H9 (cell line): ENCODE results near the gene RPL21. TPM values are rescaled to one million over a fixed set of nuclear protein-coding genes. Genes with fewer than 3 reads are reported as not detected.

Experiments
- DNase-seq: peaks from one replicate; pipeline ENCODE4 v3.0.0-alpha.2; 2017
- H2AFZ ChIP-seq: one replicate; pipeline ENCODE4 v1.6.1; 2013; ENCODE audit warnings: mild to moderate bottlenecking, low read length, control low read depth, moderate library complexity
- H2AK5ac ChIP-seq: 2 replicates; pipeline ENCODE4 v1.6.1; 2013; ENCODE audit warnings: low read length, control low read depth, mixed read lengths; ENCODE audit not compliant: insufficient read length
- H2BK120ac ChIP-seq: one replicate; pipeline ENCODE4 v1.6.1; 2013; ENCODE audit warnings: low read depth, mild to moderate bottlenecking, low read length, control low read depth, inconsistent platforms; ENCODE audit not compliant: poor library complexity, severe bottlenecking
- H2BK12ac ChIP-seq: 2 replicates; pipeline ENCODE4 v1.6.1; 2013; ENCODE audit warnings: low read length, control low read depth, mixed read lengths, low read depth; ENCODE audit not compliant: insufficient read length
- H2BK15ac ChIP-seq: 2 replicates; pipeline ENCODE4 v1.6.1; 2013; ENCODE audit warnings: low read depth, low read length, control low read depth
- H2BK20ac ChIP-seq: one replicate; pipeline ENCODE4 v1.6.1; 2013; ENCODE audit warnings: low read depth, mild to moderate bottlenecking, low read length, control low read depth, inconsistent platforms; ENCODE audit not compliant: poor library complexity, severe bottlenecking
- H2BK5ac ChIP-seq: 2 replicates; pipeline ENCODE4 v1.6.1; 2013; ENCODE audit warnings: low read length, control low read depth, mixed read lengths; ENCODE audit not compliant: insufficient read length
- H3K14ac ChIP-seq: 2 replicates; pipeline ENCODE4 v1.6.1; 2013; ENCODE audit warnings: low read length, control low read depth; ENCODE audit not compliant: insufficient read depth
- H3K18ac ChIP-seq: 2 replicates; pipeline ENCODE4 v1.6.1; 2013; ENCODE audit warnings: low read depth, mild to moderate bottlenecking, mixed read lengths, low read length, control low read depth; ENCODE audit not compliant: insufficient read length
- H3K23ac ChIP-seq: 2 replicates; pipeline ENCODE4 v1.6.1; 2013; ENCODE audit warnings: low read length, control low read depth, mixed read lengths, low read depth; ENCODE audit not compliant: insufficient read length
- H3K23me2 ChIP-seq: 2 replicates; pipeline ENCODE4 v1.6.1; 2013; ENCODE audit warnings: low read depth, mild to moderate bottlenecking, mixed read lengths, low read length, control low read depth; ENCODE audit not compliant: insufficient read length, poor library complexity, severe bottlenecking
- H3K27ac ChIP-seq: 2 replicates; pipeline ENCODE4 v1.5.1; 2013; ENCODE audit warnings: low read length, control low read depth, mixed read lengths, low read depth; ENCODE audit not compliant: insufficient read length
- H3K27me3 ChIP-seq: 2 replicates; pipeline ENCODE4 v1.6.1; 2013; ENCODE audit warnings: low read length, control low read depth, inconsistent platforms; ENCODE audit not compliant: insufficient read depth
- H3K4ac ChIP-seq: 2 replicates; pipeline ENCODE4 v1.6.1; 2013; ENCODE audit warnings: low read depth, mild to moderate bottlenecking, control low read depth, inconsistent platforms, low read length, moderate library complexity
- H3K4me1 ChIP-seq: 2 replicates; pipeline ENCODE4 v1.6.1; 2013; ENCODE audit warnings: low read length, control low read depth, inconsistent platforms; ENCODE audit not compliant: insufficient read depth
- H3K4me2 ChIP-seq: 2 replicates; pipeline ENCODE4 v1.6.1; 2013; ENCODE audit warnings: low read length, control low read depth, mixed read lengths; ENCODE audit not compliant: insufficient read length, insufficient read depth
- H3K56ac ChIP-seq: 2 replicates; pipeline ENCODE4 v1.6.1; 2013; ENCODE audit warnings: low read depth, mild to moderate bottlenecking, mixed read lengths, low read length, control low read depth; ENCODE audit not compliant: insufficient read length
- H3K79me1 ChIP-seq: 2 replicates; pipeline ENCODE4 v1.6.1; 2013; ENCODE audit warnings: low read depth, mild to moderate bottlenecking, moderate library complexity, low read length, control low read depth, inconsistent platforms; ENCODE audit not compliant: insufficient read depth, poor library complexity, severe bottlenecking
- H3K79me2 ChIP-seq: 2 replicates; pipeline ENCODE4 v1.6.1; 2013; ENCODE audit warnings: low read length, control low read depth, inconsistent platforms; ENCODE audit not compliant: insufficient read depth
- H3K9ac ChIP-seq: 2 replicates; pipeline ENCODE4 v1.6.1; 2013; ENCODE audit warnings: low read length, control low read depth, mixed read lengths; ENCODE audit not compliant: insufficient read length; ENCODE audit errors: extremely low read depth
- H3K9me3 ChIP-seq: one replicate; pipeline ENCODE4 v1.6.1; 2013; ENCODE audit warnings: low read depth, low read length, inconsistent platforms; ENCODE audit not compliant: control insufficient read depth
- H3T11ph ChIP-seq: one replicate; pipeline ENCODE4 v1.6.1; 2013; ENCODE audit warnings: mild to moderate bottlenecking, low read length, control low read depth, inconsistent platforms
- H4K20me1 ChIP-seq: one replicate; pipeline ENCODE4 v1.6.1; 2013; ENCODE audit not compliant: control insufficient read depth, insufficient read length, insufficient read depth
- H4K5ac ChIP-seq: 2 replicates; pipeline ENCODE4 v1.6.1; 2013; ENCODE audit warnings: low read depth, mild to moderate bottlenecking, mixed read lengths, low read length, control low read depth; ENCODE audit not compliant: insufficient read length
- H4K8ac ChIP-seq: replicated peaks from 2 replicates; pipeline ENCODE4 v1.6.1; 2013; ENCODE audit warnings: low read length, control low read depth, mixed read lengths, low read depth; ENCODE audit not compliant: insufficient read length
- H4K91ac ChIP-seq: 2 replicates; pipeline ENCODE4 v1.6.1; 2013; ENCODE audit warnings: low read depth, mild to moderate bottlenecking, moderate library complexity, mixed read lengths, low read length, control low read depth; ENCODE audit not compliant: insufficient read length
- H3K27ac Mint-ChIP-seq, 3 experiments: 2 replicates in 2 of 3; 3 replicates in 1 of 3; pipeline ENCODE4 v1.8.0; 2020 to 2021; ENCODE audit warnings: mixed read lengths in 3 of 3, mild to moderate bottlenecking in 1 of 3, moderate library complexity in 1 of 3
- H3K27me3 Mint-ChIP-seq: 2 replicates; pipeline ENCODE4 v1.8.0; 2021; ENCODE audit warnings: low read depth, mild to moderate bottlenecking, moderate library complexity, mixed read lengths
- H3K36me3 Mint-ChIP-seq, 3 experiments: 2 replicates in 2 of 3; 3 replicates in 1 of 3; pipeline ENCODE4 v1.8.0; 2020 to 2021; ENCODE audit warnings: low read depth in 3 of 3, mixed read lengths in 3 of 3; ENCODE audit not compliant: insufficient read depth in 1 of 3
- H3K4me1 Mint-ChIP-seq, 2 experiments: 2 replicates each; pipeline ENCODE4 v1.8.0; 2020; ENCODE audit warnings: mixed read lengths in 2 of 2
- H3K4me3 Mint-ChIP-seq, 2 experiments: 2 replicates in 1 of 2; 3 replicates in 1 of 2; pipeline ENCODE4 v1.8.0; 2020 to 2021; ENCODE audit warnings: mild to moderate bottlenecking in 2 of 2, mixed read lengths in 2 of 2, moderate library complexity in 1 of 2
- H3K9me3 Mint-ChIP-seq, 2 experiments: 2 replicates in 1 of 2; 3 replicates in 1 of 2; pipeline ENCODE4 v1.8.0; 2020; ENCODE audit warnings: mild to moderate bottlenecking in 2 of 2, mixed read lengths in 2 of 2, moderate library complexity in 1 of 2
- WGBS: extraction: QIAGEN DNeasy Blood & Tissue Kit; methylation state at CpG from one replicate; pipeline ENCODE4 v1.1.7; 2013; ENCODE audit warnings: missing lambda C conversion rate, low lambda C conversion rate, mixed read lengths; ENCODE audit not compliant: insufficient read length; ENCODE audit errors: extremely low coverage; 5-methylcytosine and 5-hydroxymethylcytosine counted together
- total RNA-seq: library from RNA; stranded (reverse); gene quantifications from 2 replicates; pipeline ENCODE4 v1.2.1, GENCODE V29; 2021
- TF ChIP-seq, protein P1 (sequence below): fragments of 200-600 bp; sonication (generic); conservative IDR thresholded peaks from 3 replicates; pipeline ENCODE4 v1.8.0; 2021; ENCODE audit warnings: antibody characterized with exemption, mild to moderate bottlenecking

The RPL21 gene
- total RNA-seq, 1 experiment from 2014 or later = 1,099 TPM

GRCh38 chr13:27250833-27251165 lies 559 bp upstream of the RPL21 start:
- Histone ChIP-seq H3K27me3 (no peaks in the 10 kb centered on the region), H3K9me3 (no peaks in the 10 kb centered on the region), H2BK15ac (no peak overlapping the region), H4K91ac (no peak overlapping the region), H4K20me1 (no peaks in the 10 kb centered on the region), H3K56ac (no peak overlapping the region), H3K9ac (peak overlapping the region; percentile 99), H2BK12ac (no peak overlapping the region), H3K18ac (no peak overlapping the region), H3K79me2 (peaks cover 22% of the 10 kb centered on the region), H3K4me2 (peak overlapping the region; percentile 96), H3K27ac (no peak overlapping the region), H3K14ac (no peak overlapping the region), H3K23ac (no peak overlapping the region), H3K4ac (no peak overlapping the region), H3T11ph (no peak overlapping the region), H3K4me1 (no peaks in the 10 kb centered on the region), H2AK5ac (no peak overlapping the region), H3K23me2 (peaks cover 10% of the 10 kb centered on the region), H3K79me1 (no peaks in the 10 kb centered on the region), H2AFZ (no peak overlapping the region), H4K8ac (no peak overlapping the region), H2BK5ac (no peak overlapping the region), H2BK120ac (no peak overlapping the region), H2BK20ac (no peak overlapping the region), H4K5ac (no peak overlapping the region)
- H3K27me3 Mint-ChIP-seq = no peaks in the 10 kb centered on the region
- peaks cover 34 to 44% (median 40%) of the 10 kb centered on the region in 3 experiments for H3K36me3 Mint-ChIP-seq
- H3K4me1 Mint-ChIP-seq = peaks cover 18 to 29% of the 10 kb centered on the region in 2 experiments
- no peak for DNase-seq
- H3K27ac Mint-ChIP-seq = peak overlapping the region; percentile 97 to 100 (median 98)
- peak overlapping the region; percentile 93 to 95 for H3K4me3 Mint-ChIP-seq
- peaks cover 0 to 5% of the 10 kb centered on the region in 2 experiments; a peak in 1 of 5 replicates for H3K9me3 Mint-ChIP-seq
- WGBS = no CpG with 5 or more reads among the region's 9 CpGs
- TF ChIP-seq, protein P1, sequence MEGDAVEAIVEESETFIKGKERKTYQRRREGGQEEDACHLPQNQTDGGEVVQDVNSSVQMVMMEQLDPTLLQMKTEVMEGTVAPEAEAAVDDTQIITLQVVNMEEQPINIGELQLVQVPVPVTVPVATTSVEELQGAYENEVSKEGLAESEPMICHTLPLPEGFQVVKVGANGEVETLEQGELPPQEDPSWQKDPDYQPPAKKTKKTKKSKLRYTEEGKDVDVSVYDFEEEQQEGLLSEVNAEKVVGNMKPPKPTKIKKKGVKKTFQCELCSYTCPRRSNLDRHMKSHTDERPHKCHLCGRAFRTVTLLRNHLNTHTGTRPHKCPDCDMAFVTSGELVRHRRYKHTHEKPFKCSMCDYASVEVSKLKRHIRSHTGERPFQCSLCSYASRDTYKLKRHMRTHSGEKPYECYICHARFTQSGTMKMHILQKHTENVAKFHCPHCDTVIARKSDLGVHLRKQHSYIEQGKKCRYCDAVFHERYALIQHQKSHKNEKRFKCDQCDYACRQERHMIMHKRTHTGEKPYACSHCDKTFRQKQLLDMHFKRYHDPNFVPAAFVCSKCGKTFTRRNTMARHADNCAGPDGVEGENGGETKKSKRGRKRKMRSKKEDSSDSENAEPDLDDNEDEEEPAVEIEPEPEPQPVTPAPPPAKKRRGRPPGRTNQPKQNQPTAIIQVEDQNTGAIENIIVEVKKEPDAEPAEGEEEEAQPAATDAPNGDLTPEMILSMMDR = no peak
